ENCODE data around the gene CAND2.
A peak's percentile ranks its signal among the peaks of the same experiment; 100 is the strongest.

The CAND2 gene

GRCh38 chr3:12807601-12808359 is 11.3 kb downstream of the CAND2 start:
- no peak for DNase-seq (ENCODE audit: low read depth)

GRCh38 chr3:12808587-12808986 is 12.1 kb downstream of the CAND2 start:
- no peak for DNase-seq (ENCODE audit: low read depth)

GRCh38 chr3:12809001-12809400 is 12.5 kb downstream of the CAND2 start:
- DNase-seq (ENCODE audit: low read depth), result no peak

- DNase-seq (ENCODE audit: low read depth), result no peak
Observed at GRCh38 chr3:12809435-12809834, 13.0 kb downstream of the CAND2 start.

- peak; percentile 88 for DNase-seq (ENCODE audit: low read depth)
Observed at GRCh38 chr3:12810013-12810780, 13.7 kb downstream of the CAND2 start.

GRCh38 chr3:12810961-12811360 is 14.5 kb downstream of the CAND2 start:
- no peak for DNase-seq (ENCODE audit: low read depth)

GRCh38 chr3:12812812-12813211 is 16.3 kb downstream of the CAND2 start:
- no peak for DNase-seq (ENCODE audit: low read depth)

GRCh38 chr3:12813967-12814366 is 17.5 kb downstream of the CAND2 start:
- no peak for DNase-seq (ENCODE audit: low read depth)

- no peak for DNase-seq (ENCODE audit: low read depth)
Observed at GRCh38 chr3:12815078-12815477, 18.6 kb downstream of the CAND2 start.

GRCh38 chr3:12815719-12816118 is 19.2 kb downstream of the CAND2 start:
- no peak for DNase-seq (ENCODE audit: low read depth)

GRCh38 chr3:12816521-12817342 is 20.3 kb downstream of the CAND2 start:
- DNase-seq (ENCODE audit: low read depth), result no peak

GRCh38 chr3:12817343-12817710 is 20.8 kb downstream of the CAND2 start:
- no peak for DNase-seq (ENCODE audit: low read depth)

- DNase-seq (ENCODE audit: low read depth), result no peak
Observed at GRCh38 chr3:12818273-12818672, 21.8 kb downstream of the CAND2 start.

GRCh38 chr3:12818773-12819172 is 22.3 kb downstream of the CAND2 start:
- DNase-seq (ENCODE audit: low read depth), result no peak

- DNase-seq (ENCODE audit: low read depth), result no peak
Observed at GRCh38 chr3:12822725-12823373, 26.4 kb downstream of the CAND2 start.

GRCh38 chr3:12824299-12824698 is 27.8 kb downstream of the CAND2 start:
- DNase-seq (ENCODE audit: low read depth), result no peak

- no peak for DNase-seq (ENCODE audit: low read depth)
Observed at GRCh38 chr3:12825156-12825555, 28.7 kb downstream of the CAND2 start.

GRCh38 chr3:12828751-12829150 is 32.3 kb downstream of the CAND2 start:
- DNase-seq (ENCODE audit: low read depth), result no peak

GRCh38 chr3:12829404-12829803 is 32.9 kb downstream of the CAND2 start:
- no peak for DNase-seq (ENCODE audit: low read depth)

- DNase-seq (ENCODE audit: low read depth), result no peak
Observed at GRCh38 chr3:12829886-12830784, 33.7 kb downstream of the CAND2 start.

- no peak for DNase-seq (ENCODE audit: low read depth)
Observed at GRCh38 chr3:12830785-12831156, 34.3 kb downstream of the CAND2 start.

Measured in T-helper 22 cell (primary cell).